BE2C (cell line): ENCODE data around the gene CSNK1D.
A peak's percentile ranks its signal among the peaks of the same experiment; 100 is the strongest.

Experiments used
- DNase-seq: peaks from one replicate; pipeline ENCODE4 v3.0.0-alpha.2; 2020
- H3K27me3 ChIP-seq: fragments of 250-450 bp; sonication (Bioruptor Pico); 2 replicates; pipeline ENCODE4 v1.5.1; 2020; ENCODE audit warnings: mild to moderate bottlenecking
- H3K36me3 ChIP-seq: fragments of 250-450 bp; sonication (Bioruptor Pico); 2 replicates; pipeline ENCODE4 v1.5.1; 2020; ENCODE audit warnings: mild to moderate bottlenecking
- H3K4me1 ChIP-seq: fragments of 250-450 bp; sonication (Bioruptor Pico); 2 replicates; pipeline ENCODE4 v1.5.1; 2020
- H3K4me3 ChIP-seq: 2 replicates; pipeline ENCODE4 v1.5.1; 2011; ENCODE audit warnings: low read depth, low read length
- H3K9me3 ChIP-seq: fragments of 250-450 bp; sonication (Bioruptor Pico); 2 replicates; pipeline ENCODE4 v1.5.1; 2020
- TF ChIP-seq, protein P1 (sequence below): IDR thresholded peaks from 2 replicates; pipeline ENCODE4 v1.5.1; 2012; ENCODE audit warnings: mild to moderate bottlenecking, low read depth, low read length

Gene CSNK1D

DNA sequence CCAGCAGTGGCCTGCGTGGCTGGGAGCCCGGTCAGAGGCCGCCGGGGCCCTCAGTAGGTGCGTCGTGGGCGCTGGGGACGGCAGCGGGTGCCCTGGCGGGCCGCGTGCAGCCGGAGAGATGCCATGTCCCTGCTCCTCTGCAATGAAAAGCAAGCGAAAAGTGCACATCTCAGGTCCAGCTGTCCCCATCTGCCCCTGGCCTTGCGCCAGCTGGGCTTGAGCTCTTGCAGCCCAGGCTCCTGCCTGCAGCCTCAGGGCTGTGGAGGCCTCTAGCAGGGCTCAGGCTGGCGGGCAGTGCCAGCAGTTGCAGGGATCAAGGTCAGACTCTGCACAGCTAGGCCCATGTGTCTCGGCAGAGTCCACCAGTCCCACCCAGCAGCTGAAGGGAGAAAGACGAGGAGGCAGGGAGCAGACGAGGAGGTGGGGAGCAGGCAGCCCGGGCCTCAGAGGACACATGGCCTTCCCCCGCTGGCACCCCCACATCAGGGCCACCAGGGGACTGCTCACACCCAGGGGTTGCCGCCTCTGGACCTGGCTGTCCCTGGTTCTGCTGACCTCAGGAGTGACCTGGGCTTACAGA, 33.5 kb downstream of the CSNK1D start:
- TF ChIP-seq, protein P1, sequence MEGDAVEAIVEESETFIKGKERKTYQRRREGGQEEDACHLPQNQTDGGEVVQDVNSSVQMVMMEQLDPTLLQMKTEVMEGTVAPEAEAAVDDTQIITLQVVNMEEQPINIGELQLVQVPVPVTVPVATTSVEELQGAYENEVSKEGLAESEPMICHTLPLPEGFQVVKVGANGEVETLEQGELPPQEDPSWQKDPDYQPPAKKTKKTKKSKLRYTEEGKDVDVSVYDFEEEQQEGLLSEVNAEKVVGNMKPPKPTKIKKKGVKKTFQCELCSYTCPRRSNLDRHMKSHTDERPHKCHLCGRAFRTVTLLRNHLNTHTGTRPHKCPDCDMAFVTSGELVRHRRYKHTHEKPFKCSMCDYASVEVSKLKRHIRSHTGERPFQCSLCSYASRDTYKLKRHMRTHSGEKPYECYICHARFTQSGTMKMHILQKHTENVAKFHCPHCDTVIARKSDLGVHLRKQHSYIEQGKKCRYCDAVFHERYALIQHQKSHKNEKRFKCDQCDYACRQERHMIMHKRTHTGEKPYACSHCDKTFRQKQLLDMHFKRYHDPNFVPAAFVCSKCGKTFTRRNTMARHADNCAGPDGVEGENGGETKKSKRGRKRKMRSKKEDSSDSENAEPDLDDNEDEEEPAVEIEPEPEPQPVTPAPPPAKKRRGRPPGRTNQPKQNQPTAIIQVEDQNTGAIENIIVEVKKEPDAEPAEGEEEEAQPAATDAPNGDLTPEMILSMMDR: no peak
- Histone ChIP-seq H3K4me3 (no peak overlapping the region), H3K9me3 (no peaks in the 10 kb centered on the region), H3K4me1 (peaks cover 61% of the 10 kb centered on the region), H3K27me3 (no peaks in the 10 kb centered on the region), H3K36me3 (peaks cover 49% of the 10 kb centered on the region)
- DNase-seq: peak; percentile 86

DNA sequence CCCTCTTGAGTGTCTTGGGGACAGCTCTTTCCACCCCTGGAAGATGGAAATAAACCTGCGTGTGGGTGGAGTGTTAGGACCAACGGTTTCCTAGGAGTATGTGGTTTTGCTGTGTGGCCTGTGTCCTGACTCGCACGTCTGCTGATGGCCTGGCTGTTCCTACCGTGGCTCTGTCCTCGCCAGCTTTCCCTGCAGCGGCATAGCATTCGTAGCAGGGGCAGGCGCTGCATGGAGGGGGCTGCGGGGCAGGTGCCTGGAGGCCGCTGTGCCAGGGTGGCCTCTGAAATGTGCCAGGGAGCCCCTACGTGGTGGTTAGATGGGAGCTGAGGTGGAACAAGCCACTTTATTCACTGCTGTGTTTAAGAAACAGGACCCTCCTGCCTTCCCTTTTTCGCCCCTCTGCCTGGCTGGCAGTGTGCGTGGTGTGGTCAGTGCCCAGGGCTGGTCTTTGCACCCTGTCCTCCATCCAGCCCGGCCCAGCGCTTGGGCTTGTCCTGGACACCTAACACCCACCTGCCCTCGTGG, 34.0 kb downstream of the CSNK1D start:
- no peaks in the 10 kb centered on the region for H3K9me3 ChIP-seq
- peaks cover 44% of the 10 kb centered on the region for H3K36me3 ChIP-seq
- no peak for DNase-seq
- H3K4me3 ChIP-seq: no peak overlapping the region
- TF ChIP-seq, protein P1: no peak
- peaks cover 61% of the 10 kb centered on the region for H3K4me1 ChIP-seq
- no peaks in the 10 kb centered on the region for H3K27me3 ChIP-seq

DNA sequence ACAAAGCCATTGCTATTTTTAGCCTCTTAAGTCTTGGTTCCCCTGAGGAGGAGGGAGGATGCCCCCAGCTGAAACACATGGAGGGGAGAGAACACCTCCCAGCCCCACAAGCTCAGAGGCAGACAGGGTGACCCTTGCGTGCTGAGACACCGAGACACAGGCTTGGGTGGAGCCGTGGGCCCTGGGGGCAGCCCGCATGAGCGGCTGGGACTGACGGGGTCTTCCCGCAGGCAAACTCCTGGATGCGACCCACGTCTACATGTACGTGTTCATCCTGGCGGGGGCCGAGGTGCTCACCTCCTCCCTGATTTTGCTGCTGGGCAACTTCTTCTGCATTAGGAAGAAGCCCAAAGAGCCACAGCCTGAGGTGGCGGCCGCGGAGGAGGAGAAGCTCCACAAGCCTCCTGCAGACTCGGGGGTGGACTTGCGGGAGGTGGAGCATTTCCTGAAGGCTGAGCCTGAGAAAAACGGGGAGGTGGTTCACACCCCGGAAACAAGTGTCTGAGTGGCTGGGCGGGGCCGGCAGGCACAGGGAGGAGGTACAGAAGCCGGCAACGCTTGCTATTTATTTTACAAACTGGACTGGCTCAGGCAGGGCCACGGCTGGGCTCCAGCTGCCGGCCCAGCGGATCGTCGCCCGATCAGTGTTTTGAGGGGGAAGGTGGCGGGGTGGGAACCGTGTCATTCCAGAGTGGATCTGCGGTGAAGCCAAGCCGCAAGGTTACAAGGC, 34.9 kb downstream of the CSNK1D start:
- H3K27me3 ChIP-seq: no peaks in the 10 kb centered on the region
- TF ChIP-seq, protein P1: no peak
- peak; percentile 24 for DNase-seq
- H3K9me3 ChIP-seq: no peaks in the 10 kb centered on the region
- peaks cover 35% of the 10 kb centered on the region for H3K36me3 ChIP-seq
- no peak overlapping the region for H3K4me3 ChIP-seq
- H3K4me1 ChIP-seq: peaks cover 59% of the 10 kb centered on the region

DNA sequence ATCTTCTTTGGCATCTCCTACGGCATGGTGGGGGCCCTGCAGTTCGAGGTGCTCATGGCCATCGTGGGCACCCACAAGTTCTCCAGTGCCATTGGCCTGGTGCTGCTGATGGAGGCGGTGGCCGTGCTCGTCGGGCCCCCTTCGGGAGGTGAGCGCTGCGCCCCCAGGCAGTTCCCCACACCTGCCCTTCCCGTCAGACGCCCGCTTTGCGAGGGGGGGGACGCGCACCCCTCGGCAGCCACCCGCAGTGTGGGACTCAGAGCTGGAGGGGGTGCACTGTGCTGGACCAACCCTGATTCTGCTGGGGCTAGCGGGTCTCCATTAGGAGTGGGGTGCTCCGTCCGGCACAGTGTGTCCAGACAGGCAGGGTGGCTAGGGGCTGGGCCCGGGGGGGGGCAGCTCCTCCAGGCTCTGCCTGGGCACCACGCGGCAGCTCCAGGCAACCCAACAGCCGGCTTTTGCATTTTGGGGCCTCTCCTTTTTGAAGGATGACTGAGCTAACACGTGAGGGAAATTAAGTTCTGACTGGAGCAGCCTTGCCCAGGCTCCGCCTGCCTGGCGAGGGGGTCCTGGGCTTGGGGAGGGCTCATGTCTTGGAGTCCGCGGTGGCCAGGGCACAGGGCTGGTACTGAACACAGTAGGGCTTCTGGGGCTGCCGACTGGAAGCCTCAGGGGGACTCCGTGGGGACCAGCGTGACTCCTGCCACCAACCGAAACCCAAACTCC, 35.6 kb downstream of the CSNK1D start:
- Histone ChIP-seq H3K9me3 (no peaks in the 10 kb centered on the region), H3K27me3 (no peaks in the 10 kb centered on the region), H3K4me3 (no peak overlapping the region), H3K36me3 (peaks cover 28% of the 10 kb centered on the region), H3K4me1 (peaks cover 52% of the 10 kb centered on the region)
- TF ChIP-seq, protein P1: no peak
- peak; percentile 15 for DNase-seq

DNA sequence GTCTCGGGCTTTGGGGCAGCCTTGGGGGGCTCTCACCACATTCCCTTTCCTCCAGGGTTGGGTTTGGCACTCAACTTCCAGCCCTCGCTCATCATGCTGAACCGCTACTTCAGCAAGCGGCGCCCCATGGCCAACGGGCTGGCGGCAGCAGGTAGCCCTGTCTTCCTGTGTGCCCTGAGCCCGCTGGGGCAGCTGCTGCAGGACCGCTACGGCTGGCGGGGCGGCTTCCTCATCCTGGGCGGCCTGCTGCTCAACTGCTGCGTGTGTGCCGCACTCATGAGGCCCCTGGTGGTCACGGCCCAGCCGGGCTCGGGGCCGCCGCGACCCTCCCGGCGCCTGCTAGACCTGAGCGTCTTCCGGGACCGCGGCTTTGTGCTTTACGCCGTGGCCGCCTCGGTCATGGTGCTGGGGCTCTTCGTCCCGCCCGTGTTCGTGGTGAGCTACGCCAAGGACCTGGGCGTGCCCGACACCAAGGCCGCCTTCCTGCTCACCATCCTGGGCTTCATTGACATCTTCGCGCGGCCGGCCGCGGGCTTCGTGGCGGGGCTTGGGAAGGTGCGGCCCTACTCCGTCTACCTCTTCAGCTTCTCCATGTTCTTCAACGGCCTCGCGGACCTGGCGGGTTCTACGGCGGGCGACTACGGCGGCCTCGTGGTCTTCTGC, 36.3 kb downstream of the CSNK1D start:
- peak; percentile 42 for DNase-seq
- TF ChIP-seq, protein P1: no peak
- H3K4me3 ChIP-seq: no peak overlapping the region
- peaks cover 45% of the 10 kb centered on the region for H3K4me1 ChIP-seq
- no peaks in the 10 kb centered on the region for H3K27me3 ChIP-seq
- H3K36me3 ChIP-seq: peaks cover 21% of the 10 kb centered on the region
- no peaks in the 10 kb centered on the region for H3K9me3 ChIP-seq
